Neural cell (in vitro differentiated cells): ENCODE results near the gene ARHGEF1. TPM values are rescaled to one million over a fixed set of nuclear protein-coding genes. Genes with fewer than 3 reads are reported as not detected.

Source experiments
- H2AFZ ChIP-seq: fragments of 200-600, 300-800 bp; sonication (generic), shearing (Covaris generic); 2 replicates; pipeline ENCODE4 v1.6.0; 2014; ENCODE audit warnings: low read depth, mild to moderate bottlenecking, antibody characterized with exemption, low read length, moderate library complexity
- H3F3A ChIP-seq: fragments of 200-600 bp; shearing (Covaris generic); 2 replicates; pipeline ENCODE4 v1.6.1; 2016; ENCODE audit warnings: mild to moderate bottlenecking, moderate library complexity, mixed read lengths, antibody characterized with exemption, low read length; ENCODE audit not compliant: insufficient read depth, poor library complexity, severe bottlenecking
- H3K27ac ChIP-seq: fragments of 200-600, 300-800 bp; sonication (generic), shearing (Covaris generic); 2 replicates; pipeline ENCODE4 v1.5.1; 2014; ENCODE audit warnings: mild to moderate bottlenecking, low read length, moderate library complexity
- H3K27me3 ChIP-seq: fragments of 300-800, 200-600 bp; sonication (generic), shearing (Covaris generic); 2 replicates; pipeline ENCODE4 v1.6.0; 2014; ENCODE audit warnings: mild to moderate bottlenecking, low read depth, low read length, moderate library complexity; ENCODE audit not compliant: insufficient read depth
- H3K36me3 ChIP-seq: fragments of 300-800, 200-600 bp; sonication (generic), shearing (Covaris generic); 2 replicates; pipeline ENCODE4 v1.5.1; 2014; ENCODE audit warnings: mild to moderate bottlenecking, antibody characterized with exemption, low read length, moderate library complexity; ENCODE audit not compliant: insufficient read depth
- H3K4me2 ChIP-seq: fragments of 300-800, 200-600 bp; sonication (generic), shearing (Covaris generic); 2 replicates; pipeline ENCODE4 v1.6.0; 2014; ENCODE audit warnings: mild to moderate bottlenecking, low read length
- H3K4me3 ChIP-seq: fragments of 300-800, 200-600 bp; sonication (generic), shearing (Covaris generic); 2 replicates; pipeline ENCODE4 v1.5.1; 2014; ENCODE audit warnings: mild to moderate bottlenecking, low read length, moderate library complexity
- H3K79me2 ChIP-seq: fragments of 200-600 bp; shearing (Covaris generic); replicated peaks from 2 replicates; pipeline ENCODE4 v1.6.0; 2014; ENCODE audit warnings: mild to moderate bottlenecking, low read length, moderate library complexity; ENCODE audit not compliant: insufficient read depth
- H3K9ac ChIP-seq: fragments of 300-800, 200-600 bp; sonication (generic), shearing (Covaris generic); 2 replicates; pipeline ENCODE4 v1.6.1; 2016; ENCODE audit warnings: mild to moderate bottlenecking, low read length, mixed read lengths
- H3K9me2 ChIP-seq: fragments of 200-600 bp; shearing (Covaris generic); 2 replicates; pipeline ENCODE4 v1.6.1; 2016; ENCODE audit warnings: mild to moderate bottlenecking, low read length, mixed read lengths; ENCODE audit not compliant: insufficient read depth
- H3K9me3 ChIP-seq: fragments of 200-600, 300-800 bp; sonication (generic), shearing (Covaris generic); 2 replicates; pipeline ENCODE4 v1.6.1; 2016; ENCODE audit warnings: mild to moderate bottlenecking, mixed run types, low read length, moderate library complexity, mixed read lengths
- H4K20me1 ChIP-seq: fragments of 200-600 bp; shearing (Covaris generic); 2 replicates; pipeline ENCODE4 v1.6.1; 2016; ENCODE audit warnings: mild to moderate bottlenecking, mixed run types; ENCODE audit not compliant: insufficient read depth
- EP300 ChIP-seq: fragments of 450-650 bp; conservative IDR thresholded peaks from 2 replicates; pipeline ENCODE4 v1.6.1; 2014; ENCODE audit warnings: antibody characterized with exemption, mild to moderate bottlenecking, moderate library complexity; ENCODE audit not compliant: poor library complexity, severe bottlenecking
- EZH2 ChIP-seq: fragments of 200-600, 300-800 bp; shearing (Covaris generic), sonication (generic); IDR thresholded peaks from 2 replicates; pipeline ENCODE4 v1.6.1; 2014; ENCODE audit warnings: antibody characterized with exemption, low read length, borderline replicate concordance, mild to moderate bottlenecking; ENCODE audit not compliant: insufficient read depth, poor library complexity, severe bottlenecking
- MXI1 ChIP-seq: fragments of 450-650 bp; conservative IDR thresholded peaks from 2 replicates; pipeline ENCODE4 v1.6.1; 2014; ENCODE audit warnings: antibody characterized with exemption, mild to moderate bottlenecking; ENCODE audit not compliant: poor library complexity, severe bottlenecking
- RAD21 ChIP-seq: fragments of 450-650 bp; conservative IDR thresholded peaks from 2 replicates; pipeline ENCODE4 v1.6.1; 2014; ENCODE audit warnings: antibody characterized with exemption, mild to moderate bottlenecking, moderate library complexity
- SMC3 ChIP-seq: fragments of 450-650 bp; conservative IDR thresholded peaks from 2 replicates; pipeline ENCODE4 v1.6.1; 2014; ENCODE audit warnings: antibody characterized with exemption, mild to moderate bottlenecking, moderate library complexity; ENCODE audit not compliant: poor library complexity
- TAF1 ChIP-seq: IDR thresholded peaks from 2 replicates; pipeline ENCODE4 v1.6.1; 2012; ENCODE audit warnings: low read depth
- polyA plus RNA-seq: library from polyadenylated mRNA; depleted of rRNA; stranded (reverse); fragments of >200 nt; gene quantifications from 2 replicates; pipeline ENCODE4 v1.2.3, GENCODE V29; 2014
- TF ChIP-seq, protein P1 (sequence below): IDR thresholded peaks from 2 replicates; pipeline ENCODE4 v1.6.1; 2012; ENCODE audit warnings: borderline replicate concordance
- TF ChIP-seq, protein P2 (sequence below): fragments of 450-650 bp; IDR thresholded peaks from 2 replicates; pipeline ENCODE4 v1.5.1; 2014; ENCODE audit warnings: antibody characterized with exemption, mild to moderate bottlenecking, moderate library complexity; ENCODE audit not compliant: poor library complexity, severe bottlenecking

ARHGEF1 gene
- polyA plus RNA-seq, 1 donor from 2014 or later, result 12.0 TPM

DNA sequence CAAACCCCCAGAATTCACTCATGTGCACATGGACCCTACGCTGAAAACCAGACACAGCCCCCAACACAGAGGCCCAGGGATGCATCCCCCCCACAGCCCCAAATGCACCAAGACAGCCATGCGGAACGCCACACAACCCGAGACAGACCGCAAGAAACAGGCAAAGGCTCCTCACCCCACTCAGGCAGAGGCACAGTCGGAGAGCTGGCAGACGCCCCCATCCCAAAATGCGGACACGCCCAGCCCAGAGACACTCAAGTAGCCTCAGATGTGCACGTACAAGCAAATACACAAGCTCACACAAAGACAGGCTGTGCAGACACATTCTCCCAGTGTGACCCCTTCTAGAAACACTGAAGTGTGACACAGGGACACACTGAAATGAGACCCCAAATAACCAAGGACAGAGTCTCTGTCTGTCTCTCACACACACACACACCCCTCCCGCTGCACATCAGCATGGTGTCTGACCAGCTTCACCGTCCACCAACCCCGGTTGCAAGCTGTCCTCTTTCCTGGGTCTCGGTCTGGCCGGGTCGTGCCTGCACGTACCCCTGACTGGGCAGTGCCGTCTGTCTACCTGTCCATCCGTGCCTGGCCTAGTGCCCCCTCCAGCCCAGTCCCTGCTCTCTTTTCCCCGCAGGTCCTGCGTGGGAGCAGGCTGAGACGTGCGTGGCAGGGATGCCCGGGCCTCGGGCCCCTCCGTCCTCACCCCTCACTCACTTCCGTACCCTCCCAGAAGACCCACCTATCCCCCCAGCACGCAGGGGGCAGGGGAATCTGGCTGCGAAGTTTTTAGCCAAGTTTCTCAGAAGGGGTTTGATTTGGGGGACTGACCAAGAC is 29.1 kb downstream of the ARHGEF1 start:
- no peaks in the 10 kb centered on the region for H3K36me3 ChIP-seq
- H3K4me3 ChIP-seq, result no peak overlapping the region
- no peaks in the 10 kb centered on the region for H4K20me1 ChIP-seq
- TF ChIP-seq SMC3 (no peak), EP300 (no peak), RAD21 (no peak), TAF1 (no peak), EZH2 (no peak), MXI1 (no peak)
- TF ChIP-seq, protein P1, sequence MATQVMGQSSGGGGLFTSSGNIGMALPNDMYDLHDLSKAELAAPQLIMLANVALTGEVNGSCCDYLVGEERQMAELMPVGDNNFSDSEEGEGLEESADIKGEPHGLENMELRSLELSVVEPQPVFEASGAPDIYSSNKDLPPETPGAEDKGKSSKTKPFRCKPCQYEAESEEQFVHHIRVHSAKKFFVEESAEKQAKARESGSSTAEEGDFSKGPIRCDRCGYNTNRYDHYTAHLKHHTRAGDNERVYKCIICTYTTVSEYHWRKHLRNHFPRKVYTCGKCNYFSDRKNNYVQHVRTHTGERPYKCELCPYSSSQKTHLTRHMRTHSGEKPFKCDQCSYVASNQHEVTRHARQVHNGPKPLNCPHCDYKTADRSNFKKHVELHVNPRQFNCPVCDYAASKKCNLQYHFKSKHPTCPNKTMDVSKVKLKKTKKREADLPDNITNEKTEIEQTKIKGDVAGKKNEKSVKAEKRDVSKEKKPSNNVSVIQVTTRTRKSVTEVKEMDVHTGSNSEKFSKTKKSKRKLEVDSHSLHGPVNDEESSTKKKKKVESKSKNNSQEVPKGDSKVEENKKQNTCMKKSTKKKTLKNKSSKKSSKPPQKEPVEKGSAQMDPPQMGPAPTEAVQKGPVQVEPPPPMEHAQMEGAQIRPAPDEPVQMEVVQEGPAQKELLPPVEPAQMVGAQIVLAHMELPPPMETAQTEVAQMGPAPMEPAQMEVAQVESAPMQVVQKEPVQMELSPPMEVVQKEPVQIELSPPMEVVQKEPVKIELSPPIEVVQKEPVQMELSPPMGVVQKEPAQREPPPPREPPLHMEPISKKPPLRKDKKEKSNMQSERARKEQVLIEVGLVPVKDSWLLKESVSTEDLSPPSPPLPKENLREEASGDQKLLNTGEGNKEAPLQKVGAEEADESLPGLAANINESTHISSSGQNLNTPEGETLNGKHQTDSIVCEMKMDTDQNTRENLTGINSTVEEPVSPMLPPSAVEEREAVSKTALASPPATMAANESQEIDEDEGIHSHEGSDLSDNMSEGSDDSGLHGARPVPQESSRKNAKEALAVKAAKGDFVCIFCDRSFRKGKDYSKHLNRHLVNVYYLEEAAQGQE, result no peak
- TF ChIP-seq, protein P2, sequence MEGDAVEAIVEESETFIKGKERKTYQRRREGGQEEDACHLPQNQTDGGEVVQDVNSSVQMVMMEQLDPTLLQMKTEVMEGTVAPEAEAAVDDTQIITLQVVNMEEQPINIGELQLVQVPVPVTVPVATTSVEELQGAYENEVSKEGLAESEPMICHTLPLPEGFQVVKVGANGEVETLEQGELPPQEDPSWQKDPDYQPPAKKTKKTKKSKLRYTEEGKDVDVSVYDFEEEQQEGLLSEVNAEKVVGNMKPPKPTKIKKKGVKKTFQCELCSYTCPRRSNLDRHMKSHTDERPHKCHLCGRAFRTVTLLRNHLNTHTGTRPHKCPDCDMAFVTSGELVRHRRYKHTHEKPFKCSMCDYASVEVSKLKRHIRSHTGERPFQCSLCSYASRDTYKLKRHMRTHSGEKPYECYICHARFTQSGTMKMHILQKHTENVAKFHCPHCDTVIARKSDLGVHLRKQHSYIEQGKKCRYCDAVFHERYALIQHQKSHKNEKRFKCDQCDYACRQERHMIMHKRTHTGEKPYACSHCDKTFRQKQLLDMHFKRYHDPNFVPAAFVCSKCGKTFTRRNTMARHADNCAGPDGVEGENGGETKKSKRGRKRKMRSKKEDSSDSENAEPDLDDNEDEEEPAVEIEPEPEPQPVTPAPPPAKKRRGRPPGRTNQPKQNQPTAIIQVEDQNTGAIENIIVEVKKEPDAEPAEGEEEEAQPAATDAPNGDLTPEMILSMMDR, result no peak
- H3K9me2 ChIP-seq, result no peaks in the 10 kb centered on the region
- no peaks in the 10 kb centered on the region for H3F3A ChIP-seq
- H2AFZ ChIP-seq, result no peak overlapping the region
- no peak overlapping the region for H3K9ac ChIP-seq
- no peaks in the 10 kb centered on the region for H3K9me3 ChIP-seq
- no peak overlapping the region for H3K4me2 ChIP-seq
- no peaks in the 10 kb centered on the region for H3K79me2 ChIP-seq
- H3K27me3 ChIP-seq, result peaks cover 65% of the 10 kb centered on the region
- H3K27ac ChIP-seq, result no peak overlapping the region

DNA sequence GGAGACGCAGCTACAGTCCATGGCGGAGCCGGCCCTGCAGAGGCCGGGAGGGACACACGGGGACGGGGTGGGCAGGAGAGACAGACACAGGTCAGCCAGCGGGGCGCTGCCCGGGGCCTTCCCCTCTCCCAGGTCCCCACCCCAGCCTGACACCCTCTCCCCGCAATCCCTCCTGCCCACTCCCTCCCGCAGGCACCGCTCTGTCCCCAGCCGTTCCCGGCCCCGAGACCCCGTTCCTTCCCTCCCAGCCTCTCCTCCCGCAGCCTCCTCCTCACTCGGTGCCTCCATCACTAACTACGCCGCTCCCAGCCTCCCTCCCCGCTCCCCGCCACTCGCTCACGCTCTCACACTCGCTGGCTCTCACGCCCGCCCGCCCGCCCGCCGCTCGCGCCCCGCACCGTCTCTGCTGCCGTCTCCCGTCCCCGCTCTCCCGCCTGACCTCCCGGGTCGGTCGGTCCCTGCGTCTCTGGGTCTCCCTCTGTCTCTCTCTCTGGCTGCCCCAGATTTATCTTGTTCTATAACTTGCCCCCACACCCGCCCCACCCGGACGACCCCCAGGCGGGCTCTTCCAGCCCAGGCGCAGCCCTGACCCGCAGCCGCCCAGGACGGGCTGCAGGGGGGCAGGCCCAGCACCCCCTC is 30.0 kb downstream of the ARHGEF1 start:
- H3K36me3 ChIP-seq, result no peaks in the 10 kb centered on the region
- H3K4me3 ChIP-seq, result peak overlapping the region; percentile 50
- TF ChIP-seq SMC3, result no peak
- H3K9me2 ChIP-seq, result no peaks in the 10 kb centered on the region
- H3K79me2 ChIP-seq, result no peaks in the 10 kb centered on the region
- H3F3A ChIP-seq, result no peaks in the 10 kb centered on the region
- H3K9ac ChIP-seq, result peak overlapping the region; percentile 20
- H2AFZ ChIP-seq, result no peak overlapping the region
- no peaks in the 10 kb centered on the region for H3K9me3 ChIP-seq
- no peak overlapping the region for H3K27ac ChIP-seq
- H3K27me3 ChIP-seq, result peaks cover 73% of the 10 kb centered on the region
- H3K4me2 ChIP-seq, result no peak overlapping the region
- no peaks in the 10 kb centered on the region for H4K20me1 ChIP-seq
